B cell (primary cell): ENCODE measurements around the gene CORO2B.

Experiments
- EZH2 ChIP-seq: IDR thresholded peaks from 2 replicates; pipeline ENCODE4 v1.6.1; 2012; ENCODE audit warnings: borderline replicate concordance, low read depth, mild to moderate bottlenecking, moderate library complexity, low read length; ENCODE audit not compliant: insufficient read depth, poor library complexity, severe bottlenecking
- TF ChIP-seq, protein P1 (sequence below): fragments of 200-600 bp; IDR thresholded peaks from one replicate; pipeline ENCODE4 v1.8.0; 2022; ENCODE audit warnings: antibody characterized with exemption, mild to moderate bottlenecking

DNA sequence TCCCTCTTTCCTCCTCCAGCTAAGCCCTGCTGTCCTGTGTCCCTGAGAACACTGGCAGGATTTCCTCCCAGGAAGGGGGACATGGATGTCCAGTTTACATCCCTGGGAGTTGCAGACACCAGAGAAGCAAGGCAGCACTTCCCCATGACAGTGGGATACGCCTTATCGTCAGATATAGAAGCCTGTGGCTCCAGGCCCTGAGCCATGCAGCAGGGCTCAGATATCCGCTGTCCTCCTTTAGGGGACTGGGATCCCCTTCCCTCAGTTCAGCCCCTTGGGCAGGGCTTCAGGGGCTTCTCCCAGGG, 16.4 kb downstream of the CORO2B start:
- TF ChIP-seq, protein P1, sequence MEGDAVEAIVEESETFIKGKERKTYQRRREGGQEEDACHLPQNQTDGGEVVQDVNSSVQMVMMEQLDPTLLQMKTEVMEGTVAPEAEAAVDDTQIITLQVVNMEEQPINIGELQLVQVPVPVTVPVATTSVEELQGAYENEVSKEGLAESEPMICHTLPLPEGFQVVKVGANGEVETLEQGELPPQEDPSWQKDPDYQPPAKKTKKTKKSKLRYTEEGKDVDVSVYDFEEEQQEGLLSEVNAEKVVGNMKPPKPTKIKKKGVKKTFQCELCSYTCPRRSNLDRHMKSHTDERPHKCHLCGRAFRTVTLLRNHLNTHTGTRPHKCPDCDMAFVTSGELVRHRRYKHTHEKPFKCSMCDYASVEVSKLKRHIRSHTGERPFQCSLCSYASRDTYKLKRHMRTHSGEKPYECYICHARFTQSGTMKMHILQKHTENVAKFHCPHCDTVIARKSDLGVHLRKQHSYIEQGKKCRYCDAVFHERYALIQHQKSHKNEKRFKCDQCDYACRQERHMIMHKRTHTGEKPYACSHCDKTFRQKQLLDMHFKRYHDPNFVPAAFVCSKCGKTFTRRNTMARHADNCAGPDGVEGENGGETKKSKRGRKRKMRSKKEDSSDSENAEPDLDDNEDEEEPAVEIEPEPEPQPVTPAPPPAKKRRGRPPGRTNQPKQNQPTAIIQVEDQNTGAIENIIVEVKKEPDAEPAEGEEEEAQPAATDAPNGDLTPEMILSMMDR, result no peak
- TF ChIP-seq EZH2, result no peak
